Activated effector memory CD4-positive, alpha-beta T cell treated with anti-CD3 and anti-CD28 coated beads, Interleukin-2, amount 50 U/mL, for 16 hours (primary cell): Measurements from ENCODE around the gene PANK1.

Source experiments
- DNase-seq: peaks from one replicate; pipeline ENCODE4 v3.0.0-alpha.2; 2020

Gene PANK1

DNA sequence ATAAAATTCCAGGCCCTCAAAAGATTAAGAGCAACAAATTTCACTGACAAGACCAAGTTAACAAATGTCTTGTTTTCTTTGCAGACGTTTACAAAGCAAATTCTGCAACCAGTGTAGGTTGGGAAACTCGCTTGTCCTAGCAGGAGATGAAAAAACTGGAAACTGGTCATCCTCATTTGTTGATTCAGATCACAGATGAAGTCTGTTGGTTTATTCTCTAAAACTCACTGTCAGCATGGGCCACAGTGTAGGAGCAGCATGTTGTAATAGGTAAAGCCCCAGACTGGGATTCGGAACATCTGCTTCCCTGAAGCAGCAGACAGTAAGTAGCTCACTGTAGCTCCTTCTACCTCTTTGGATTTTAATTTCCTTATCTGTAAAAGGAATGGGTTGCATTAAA is 31.5 kb downstream of the PANK1 start:
- DNase-seq = no peak

DNA sequence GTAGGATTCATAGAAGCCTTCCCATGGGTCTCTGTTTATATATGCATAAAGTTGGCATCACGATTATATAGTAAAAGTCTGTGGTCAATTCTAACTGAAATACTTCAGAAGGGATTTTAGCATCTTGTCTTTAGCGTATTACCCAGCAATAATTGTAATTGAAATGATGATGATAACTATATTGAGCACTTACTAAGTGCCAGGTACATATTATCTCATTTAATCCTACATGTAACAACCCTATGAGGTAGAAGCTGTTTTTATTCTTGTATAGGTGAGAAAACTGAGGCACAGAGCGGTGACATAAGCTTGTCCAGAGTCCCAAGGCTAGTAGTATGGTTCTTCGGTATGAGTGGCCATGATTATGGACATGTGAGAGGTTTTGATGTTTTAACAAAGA is 33.8 kb downstream of the PANK1 start:
- DNase-seq = no peak

DNA sequence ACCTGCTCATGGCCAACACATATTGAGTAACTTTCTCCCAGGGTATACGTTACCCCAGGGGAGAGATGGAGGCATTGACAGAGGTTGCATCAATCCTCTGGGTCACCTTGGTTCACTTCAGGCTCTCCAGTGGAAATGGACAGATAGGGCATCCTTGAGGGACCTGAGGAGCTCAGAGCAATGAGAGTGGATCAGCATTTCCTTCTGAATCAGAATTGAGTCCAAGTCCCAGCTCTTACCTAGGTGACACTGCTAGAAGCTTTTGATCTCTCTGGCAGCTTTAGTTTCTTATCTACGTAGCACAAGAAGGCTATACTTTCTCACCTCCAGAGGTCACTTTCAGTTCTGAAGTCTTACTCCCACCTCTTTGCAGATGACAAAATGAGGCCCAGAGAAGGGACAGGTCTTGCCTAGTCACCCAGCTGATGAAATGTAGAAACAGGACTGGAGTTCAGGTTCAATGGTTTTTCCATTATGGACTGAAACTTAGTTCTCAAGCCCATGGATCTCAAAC is 35.2 kb downstream of the PANK1 start:
- no peak for DNase-seq

DNA sequence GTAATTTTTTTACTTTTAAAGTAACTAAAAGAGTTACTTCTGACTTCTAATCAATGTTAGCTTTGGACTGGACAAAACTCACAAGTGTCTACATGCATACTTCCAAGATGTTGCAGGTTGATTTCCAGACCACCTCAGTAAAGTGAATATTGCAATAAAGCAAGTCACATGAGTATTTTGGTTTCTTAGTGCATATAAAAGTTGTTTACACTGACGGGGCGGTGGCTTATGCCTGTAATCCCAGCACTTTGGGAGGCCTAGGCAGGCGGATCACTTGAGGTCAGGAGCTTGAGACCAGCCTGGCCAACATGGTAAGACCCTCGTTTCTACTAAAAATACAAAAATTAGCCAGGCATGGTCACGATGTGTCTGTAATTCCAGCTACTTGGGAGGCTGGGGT is 40.8 kb downstream of the PANK1 start:
- no peak for DNase-seq

DNA sequence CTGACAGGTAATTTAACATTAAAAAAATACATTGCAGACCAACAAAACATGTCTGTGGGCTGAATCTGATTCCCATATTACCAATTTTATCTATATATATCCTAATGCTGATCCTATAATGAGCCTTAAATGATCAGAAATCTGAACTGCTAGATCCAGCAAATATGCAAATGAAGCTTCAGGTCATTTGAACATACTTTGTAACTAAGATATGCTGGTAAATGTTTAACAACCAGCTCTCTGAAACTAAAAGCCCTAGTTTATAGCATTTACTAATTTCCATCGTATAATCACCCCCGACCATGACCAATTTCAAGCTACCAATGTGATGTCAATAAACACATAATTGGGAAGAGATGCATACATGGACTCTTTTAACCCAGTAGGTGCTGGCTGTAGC is 42.1 kb downstream of the PANK1 start:
- DNase-seq = no peak

DNA sequence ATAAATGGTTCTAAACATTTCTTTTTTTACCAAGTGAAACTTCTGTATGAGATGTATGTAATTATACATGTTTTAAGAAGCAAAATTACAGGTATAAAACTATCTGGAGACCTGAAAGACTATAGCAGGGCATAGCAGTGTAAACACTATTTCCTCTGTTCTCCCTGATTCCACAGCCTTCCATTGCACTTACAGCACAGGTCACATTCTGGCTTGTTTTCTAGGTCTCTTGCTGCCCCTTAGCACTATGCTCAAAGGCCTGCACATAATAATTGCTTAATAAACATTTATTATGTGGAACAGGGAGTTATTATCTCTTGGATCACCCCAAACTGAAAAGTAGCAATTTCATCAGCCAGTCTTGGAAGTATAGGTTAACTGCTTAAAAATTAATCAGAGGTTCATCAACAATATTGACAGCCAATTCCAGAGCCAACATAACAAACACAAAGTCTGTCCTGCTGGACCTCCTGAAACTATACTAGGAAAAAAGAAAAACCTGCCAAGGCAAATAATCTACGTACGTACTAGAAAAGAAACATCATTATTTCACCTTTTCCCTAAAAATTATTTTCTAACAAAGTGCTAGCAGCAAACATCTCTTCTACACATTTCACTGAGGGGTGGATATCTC is 43.2 kb downstream of the PANK1 start:
- DNase-seq = no peak

DNA sequence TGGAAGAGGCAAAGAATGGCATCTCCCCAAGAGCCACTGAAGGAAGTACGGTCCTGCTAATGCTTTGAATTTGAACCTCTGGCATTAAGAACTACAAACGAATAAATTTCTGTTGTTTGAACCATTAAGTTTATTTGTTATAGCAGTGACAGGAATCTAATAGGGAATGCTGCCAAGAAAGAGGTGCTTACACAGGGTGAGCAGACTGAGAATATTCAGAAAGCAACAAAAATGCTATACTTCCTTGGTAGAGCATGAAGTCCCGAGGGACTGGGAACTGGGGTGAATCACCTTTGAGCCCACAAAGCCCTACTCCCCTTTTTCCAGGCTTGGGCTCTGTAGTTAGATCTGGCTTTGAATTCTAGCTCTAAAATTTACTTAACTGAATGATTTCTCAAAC is 45.0 kb downstream of the PANK1 start:
- no peak for DNase-seq

DNA sequence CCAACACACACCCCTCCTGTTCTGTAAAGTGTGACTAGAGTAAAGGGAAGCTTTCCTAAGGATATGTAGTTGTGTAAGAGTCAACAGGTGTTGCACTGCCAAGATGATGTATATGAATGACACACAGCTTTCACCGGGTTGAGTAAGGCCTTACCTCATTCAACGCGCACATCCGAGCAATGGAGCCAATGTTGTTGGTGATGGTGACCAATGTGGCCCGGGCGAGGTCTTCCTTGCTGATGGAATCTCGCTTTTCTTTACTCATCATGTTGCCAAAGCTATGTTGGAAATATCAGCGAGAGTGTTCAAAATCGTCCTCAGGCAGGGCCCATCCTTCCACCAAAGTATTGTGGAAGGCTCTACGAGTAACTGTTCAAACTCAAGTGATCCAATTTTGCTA is 52.0 kb downstream of the PANK1 start:
- DNase-seq = no peak

DNA sequence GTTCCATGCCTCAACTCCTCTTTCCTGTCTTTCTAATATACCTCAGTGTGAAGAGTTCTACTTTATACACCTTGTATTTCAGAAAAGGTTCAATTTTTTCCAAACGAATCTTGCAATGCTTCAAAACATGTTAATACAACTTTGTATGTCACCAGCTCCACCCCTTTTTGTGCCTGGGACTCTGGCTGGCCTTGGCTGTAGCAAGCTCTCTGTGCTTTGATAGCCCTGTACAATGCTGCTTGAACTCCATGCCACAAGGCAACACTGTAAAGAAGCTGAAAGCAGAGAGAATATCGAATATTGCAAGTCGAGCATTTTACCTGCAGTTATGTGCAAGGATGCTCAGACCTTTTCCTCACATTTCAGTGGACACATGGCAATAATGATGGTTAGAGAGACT is 52.5 kb downstream of the PANK1 start:
- DNase-seq = no peak

DNA sequence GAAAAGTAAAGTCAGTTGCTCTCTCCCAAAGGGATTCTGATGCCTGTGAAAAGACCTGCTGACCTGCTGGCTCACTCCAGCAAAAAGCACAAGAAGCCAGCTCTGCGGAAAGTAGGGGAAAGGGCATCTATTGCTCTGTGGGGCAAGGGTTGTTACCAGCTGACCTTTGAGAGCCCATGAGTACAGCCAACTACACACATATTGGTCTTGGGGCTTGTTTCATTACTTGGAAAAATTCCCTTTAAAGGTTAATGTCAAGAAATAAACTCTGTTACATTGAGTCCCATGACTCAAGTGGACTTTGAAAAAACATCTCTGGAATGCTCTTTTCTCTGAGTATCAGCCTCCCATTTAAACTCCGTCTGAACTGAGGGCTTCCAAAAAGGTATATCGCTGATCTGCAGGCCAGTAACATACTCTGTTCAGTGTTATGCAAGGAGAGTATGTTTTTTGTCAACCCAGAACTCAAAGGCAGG is 53.2 kb downstream of the PANK1 start:
- no peak for DNase-seq

DNA sequence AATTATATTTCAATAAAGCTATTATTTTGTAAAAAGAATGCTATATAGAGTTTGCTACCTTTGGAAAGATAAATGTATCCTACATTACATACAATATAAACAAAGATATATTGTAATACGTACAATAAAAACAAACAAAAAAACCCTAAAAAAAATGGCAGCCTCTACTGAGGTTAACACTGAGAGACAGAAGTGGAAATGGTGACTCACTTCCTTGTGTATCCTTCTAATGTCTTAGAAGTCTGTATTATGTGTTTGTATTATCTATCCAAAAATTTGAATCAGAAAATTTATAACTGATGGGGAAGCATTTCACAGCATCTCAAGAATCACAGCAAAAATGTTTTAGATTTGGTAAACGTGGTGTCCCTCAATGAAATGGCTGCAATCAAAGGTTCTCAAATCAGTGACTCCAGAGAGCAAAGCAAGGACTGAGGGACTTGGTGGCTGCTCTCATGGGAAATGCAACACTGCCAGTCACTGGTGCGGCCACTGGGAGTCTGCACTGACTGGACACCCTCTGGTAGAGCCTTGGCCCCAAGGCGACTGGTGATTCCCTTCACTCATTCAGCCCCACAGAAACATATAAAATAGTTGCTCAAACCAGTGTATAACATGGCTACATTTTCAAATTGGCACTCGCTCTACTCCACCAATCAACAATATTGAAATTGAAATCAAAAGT is 53.8 kb downstream of the PANK1 start:
- no peak for DNase-seq

DNA sequence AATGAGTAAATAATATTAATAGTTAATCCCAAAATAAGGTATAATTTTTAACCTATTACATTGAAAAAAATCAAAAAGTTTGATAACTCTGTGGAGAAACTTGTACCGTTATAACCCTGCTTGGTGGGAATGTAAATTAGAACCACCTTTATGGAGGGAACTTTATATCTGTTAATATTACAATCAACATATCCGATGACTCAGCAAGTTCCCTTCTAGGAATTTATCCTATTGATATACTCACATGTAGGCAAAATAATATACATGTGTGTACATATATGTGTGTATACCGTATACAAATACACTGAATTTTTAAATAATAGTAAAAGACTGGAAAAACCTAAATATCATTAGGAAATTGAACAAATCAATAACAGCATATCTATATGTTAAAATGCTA is 54.7 kb downstream of the PANK1 start:
- DNase-seq = no peak

DNA sequence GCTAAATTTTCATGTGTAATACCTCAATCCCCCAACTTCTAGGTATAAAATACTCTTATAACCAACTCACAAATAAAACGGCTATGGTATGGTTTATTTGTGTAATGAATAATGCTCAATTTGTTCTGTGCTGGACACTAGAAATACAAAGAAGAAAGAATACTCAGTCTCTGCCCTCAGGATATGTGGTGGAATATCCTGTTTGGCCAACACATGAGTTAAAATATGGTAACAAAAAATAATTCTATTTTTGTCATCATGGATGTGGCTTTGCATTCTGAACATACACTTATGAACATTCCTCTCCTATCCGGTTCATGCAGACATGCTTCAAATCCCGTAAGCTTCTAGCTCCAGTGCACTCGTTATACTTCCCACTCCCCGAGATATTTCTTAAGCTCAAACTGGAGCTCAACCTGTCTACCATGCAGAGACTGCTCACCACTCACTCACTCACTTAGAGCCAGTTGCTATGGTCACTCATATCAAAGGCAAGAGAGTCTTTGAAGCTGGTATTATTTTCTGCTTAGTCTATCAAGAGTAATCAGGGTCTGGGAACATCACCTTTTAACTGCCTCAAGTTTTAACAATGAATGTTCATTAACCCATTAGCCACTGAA is 55.8 kb downstream of the PANK1 start:
- DNase-seq = no peak

DNA sequence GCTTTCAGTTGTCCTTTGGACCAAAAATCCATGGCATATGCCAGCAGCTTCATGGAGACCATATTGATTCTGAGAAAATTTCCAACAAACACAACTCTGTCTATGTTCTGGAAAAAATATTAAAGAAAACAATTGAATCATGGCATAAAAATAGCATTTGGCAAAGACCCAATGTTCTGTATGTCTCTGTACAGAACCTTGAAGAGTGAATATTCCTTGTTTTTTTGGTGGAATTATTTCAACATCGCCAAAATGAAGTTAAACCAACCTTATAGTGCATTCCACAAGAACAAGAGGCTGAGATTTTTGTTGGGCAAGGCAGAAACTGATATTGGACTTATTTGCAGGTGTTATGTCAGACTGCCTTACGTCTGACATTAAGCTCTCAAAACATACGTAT is 56.4 kb downstream of the PANK1 start:
- DNase-seq = no peak

DNA sequence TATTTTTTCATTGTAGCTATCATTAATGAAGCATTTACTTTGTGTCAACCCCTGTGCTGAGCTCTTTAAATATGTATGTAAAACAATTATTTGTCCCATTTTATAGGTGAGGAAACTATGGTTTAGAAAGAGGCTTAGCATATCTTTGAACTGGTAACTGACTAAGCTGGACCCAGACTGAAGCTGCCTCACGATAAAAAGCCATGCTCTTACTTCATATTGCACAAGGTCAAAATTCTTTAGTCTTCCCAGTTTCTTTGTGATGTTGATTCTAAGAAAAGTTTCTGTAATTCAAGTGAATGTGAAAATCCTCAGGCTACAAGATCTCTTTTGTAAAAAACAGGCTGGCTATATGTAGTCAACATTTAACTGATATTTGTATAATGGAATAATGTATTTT is 63.0 kb downstream of the PANK1 start:
- no peak for DNase-seq

DNA sequence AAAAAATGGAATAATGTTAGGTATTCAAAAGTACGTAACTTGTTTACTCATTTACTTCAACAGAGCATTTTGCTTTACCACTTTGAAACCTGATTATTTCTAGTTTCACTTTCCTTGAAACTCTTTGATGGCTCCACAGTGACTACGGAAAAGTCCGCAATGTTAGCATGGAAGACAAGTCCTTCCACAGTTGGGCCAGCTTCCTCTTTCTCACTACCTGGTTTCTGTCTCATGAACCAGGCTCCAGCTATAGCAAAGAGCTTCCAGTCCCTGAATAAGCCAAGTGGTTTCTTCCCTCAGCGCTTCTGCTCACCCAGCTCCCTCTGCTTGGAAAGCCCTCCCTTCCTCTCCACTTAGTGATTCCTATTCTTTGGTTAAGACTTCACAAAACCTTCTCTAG is 64.8 kb downstream of the PANK1 start:
- DNase-seq = no peak

DNA sequence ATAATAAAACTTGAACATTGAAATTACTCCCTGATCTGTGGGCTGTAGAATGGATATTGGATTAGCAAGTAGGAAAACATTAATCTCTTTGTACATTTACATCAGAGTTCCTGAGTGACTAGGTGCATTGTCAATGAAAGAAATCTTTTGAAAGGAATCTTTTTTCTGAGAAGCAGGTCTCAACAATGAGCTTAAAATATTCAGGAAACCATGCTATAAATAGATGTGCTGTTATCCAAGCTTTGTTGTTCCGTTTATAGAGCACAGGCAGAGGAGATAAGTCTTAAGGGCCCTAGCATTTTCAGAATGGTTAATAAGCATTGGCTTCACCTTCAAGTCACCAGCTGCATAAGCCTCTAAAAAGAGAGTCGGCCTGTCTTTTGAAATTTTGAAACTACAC is 68.3 kb downstream of the PANK1 start:
- no peak for DNase-seq

DNA sequence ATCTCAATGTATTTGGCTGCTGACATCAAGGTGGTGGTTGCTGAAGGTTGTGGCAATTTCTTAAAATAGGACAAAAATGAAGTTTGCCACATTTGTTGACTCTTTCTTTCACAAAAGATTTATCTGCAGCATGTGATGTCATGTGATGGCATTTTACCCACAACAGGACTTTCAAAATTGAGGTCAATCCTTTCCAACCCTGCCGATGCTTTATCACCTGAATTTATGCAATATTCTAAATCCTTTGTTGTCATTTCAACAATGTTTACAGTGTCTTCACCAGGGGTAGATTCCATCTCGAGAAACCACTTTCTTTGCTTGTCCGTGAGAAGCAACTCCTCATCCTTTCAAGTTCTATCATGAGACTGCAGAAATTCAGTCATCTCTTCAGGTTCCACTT is 69.0 kb downstream of the PANK1 start:
- no peak for DNase-seq

DNA sequence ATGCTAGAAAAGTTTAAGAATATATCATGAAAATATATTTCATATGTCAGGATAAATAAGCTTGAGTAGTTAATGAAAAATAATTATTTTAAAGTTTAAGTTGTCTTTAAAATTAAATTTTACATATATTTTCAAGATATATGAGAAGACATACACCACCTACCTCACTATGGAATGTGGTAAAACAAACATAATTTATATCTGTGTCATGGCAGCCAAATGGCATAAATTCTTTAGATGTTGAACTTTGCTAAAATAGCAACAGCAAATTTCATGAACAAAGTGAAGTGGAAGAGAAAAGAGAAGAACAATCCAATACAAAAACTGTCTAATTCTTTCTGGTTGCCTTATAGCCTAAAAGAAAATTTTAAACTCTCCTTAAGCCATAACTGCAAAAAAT is 70.0 kb downstream of the PANK1 start:
- no peak for DNase-seq

DNA sequence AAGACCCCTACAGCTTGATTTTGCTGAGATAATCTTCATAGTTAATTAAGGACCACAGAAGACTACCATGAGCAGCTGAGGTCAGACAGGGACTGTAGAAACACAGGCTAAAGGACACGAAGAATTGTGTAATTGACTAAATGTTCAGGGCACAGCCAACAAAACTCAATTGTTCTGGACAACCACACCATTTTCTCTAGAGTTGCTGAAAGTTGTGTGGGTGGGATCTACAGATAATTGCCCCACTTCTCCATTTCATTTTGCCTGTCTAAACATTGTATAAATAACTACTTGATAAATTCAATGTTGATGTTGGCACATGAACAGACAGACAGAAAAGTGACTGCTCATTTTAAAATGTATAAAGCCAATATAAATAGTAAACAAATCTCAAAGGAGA is 70.7 kb downstream of the PANK1 start:
- DNase-seq = no peak

DNA sequence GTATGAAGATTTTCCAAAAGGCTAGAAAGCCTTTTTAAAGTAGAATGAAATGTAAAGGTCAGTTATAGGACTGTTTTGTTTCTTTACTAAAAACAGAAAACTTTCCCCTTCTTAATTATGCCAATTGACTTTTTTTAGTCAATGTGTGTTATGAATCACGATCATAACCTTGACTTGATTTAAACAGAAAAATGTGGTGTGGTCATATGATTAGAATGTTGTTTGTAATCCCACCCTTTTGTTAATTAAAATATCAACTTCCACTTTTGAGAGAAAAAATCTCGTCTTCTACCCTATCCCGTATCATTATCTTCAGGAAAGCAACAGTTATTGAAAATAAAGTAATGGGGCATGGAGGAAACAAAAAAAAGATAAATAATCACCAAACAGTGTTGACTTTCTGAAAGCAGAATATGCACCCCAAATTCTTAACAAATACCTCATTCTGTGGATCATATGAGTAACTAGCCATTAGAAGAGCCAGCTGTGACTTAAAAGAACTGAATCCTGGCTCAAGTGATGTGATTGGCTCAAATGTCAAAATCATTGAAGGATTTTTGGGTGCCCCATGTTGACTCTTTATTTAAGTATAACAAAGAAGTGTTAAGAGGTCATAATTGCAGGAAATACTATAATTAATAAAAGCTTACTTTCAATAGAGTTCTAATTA is 77.3 kb downstream of the PANK1 start:
- DNase-seq = no peak

DNA sequence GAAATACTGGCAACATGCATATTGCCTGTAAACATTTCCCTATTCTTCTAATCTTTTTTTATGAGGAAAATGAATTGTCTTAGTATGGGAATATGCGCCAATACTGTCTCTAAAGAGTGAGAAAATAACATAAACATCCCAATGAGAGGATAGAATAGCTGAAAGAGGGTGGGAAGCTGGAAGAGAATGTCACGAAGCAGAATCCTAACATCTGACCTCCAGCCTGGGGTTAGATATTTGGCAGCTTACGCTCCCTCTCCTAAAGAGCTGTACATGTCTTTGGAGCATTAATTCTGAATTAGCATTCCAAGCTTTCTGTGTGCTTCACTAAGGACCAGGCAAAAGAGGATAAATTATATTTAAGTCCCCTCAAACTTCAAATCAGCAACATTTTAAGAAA is 78.0 kb downstream of the PANK1 start:
- DNase-seq = no peak

DNA sequence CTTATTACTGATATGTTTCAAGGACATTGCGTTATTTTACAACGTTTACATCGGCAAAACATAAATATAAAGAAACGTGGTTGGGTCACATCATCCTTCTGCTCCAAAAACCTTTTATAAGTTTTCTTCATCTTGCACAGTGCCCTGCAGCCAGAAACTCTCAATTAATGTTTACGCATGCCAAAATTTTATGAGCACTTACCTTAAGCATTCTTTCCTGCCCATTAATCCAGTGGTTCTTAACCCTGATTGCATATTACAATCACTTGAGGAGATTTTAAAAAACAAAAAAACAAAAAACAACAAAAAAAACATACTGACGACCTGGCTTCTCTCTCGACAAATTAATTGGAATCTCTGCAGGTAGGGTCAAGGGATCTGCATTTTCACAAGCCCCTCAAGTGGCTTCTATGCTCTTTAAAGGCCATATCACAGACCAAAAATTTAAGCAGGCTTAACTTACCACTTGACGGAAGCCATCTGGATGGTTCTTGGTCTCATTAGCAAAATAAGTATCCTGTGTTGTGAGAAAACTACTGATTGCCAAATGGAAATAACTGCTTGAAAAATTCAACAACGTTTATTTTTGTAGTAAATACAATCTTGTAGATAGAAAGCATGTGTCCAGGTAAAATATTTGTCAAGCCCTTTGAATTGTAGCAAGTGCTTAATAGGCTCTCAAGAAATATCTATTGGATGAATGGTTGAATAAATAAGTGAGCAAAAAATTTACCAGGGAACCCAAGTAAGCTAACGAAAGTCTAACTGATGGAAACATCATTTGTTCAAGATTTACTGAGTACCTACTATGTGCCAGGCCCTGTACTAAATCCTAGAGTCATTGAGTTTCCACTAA is 78.7 kb downstream of the PANK1 start:
- no peak for DNase-seq
